H1 (cell line): ENCODE measurements around the gene TBC1D9B. TPM values are rescaled to one million over a fixed set of nuclear protein-coding genes. Genes with fewer than 3 reads are reported as not detected.

Experiments used
- CBX8 ChIP-seq: fragments of 300-800, 300-1000 bp; sonication (generic); IDR thresholded peaks from 2 replicates; pipeline ENCODE4 v1.7.1; 2016; ENCODE audit warnings: low read depth, low read length, borderline replicate concordance
- GABPA ChIP-seq: IDR thresholded peaks from 2 replicates; pipeline ENCODE4 v1.6.1; 2011; ENCODE audit warnings: mild to moderate bottlenecking, low read length, moderate library complexity, borderline replicate concordance; ENCODE audit not compliant: insufficient read depth
- HDAC6 ChIP-seq: IDR thresholded peaks from one replicate; pipeline ENCODE4 v1.7.1; 2012; ENCODE audit warnings: low read depth, mild to moderate bottlenecking, inconsistent platforms, low read length, moderate library complexity
- MAFK ChIP-seq: IDR thresholded peaks from 2 replicates; pipeline ENCODE4 v1.6.1; 2012; ENCODE audit warnings: low read depth, mild to moderate bottlenecking, improper control_type of control experiment, low read length
- RNF2 ChIP-seq: fragments of 200-900, 300-1000 bp; sonication (generic); IDR thresholded peaks from 2 replicates; pipeline ENCODE4 v1.7.1; 2016; ENCODE audit warnings: borderline replicate concordance, low read depth, mild to moderate bottlenecking, antibody characterized with exemption, low read length; ENCODE audit not compliant: poor library complexity, severe bottlenecking; ENCODE audit errors: missing control alignments
- polyA plus RNA-seq, 7 experiments: library from polyadenylated mRNA; depleted of rRNA in 3 of 7; stranded (reverse) in 5 of 7; unstranded in 2 of 7; fragments of >200 nt in 5 of 7; fragments of 200-250 nt in 2 of 7; gene quantifications; 1 replicate in 5 of 7; 2 replicates in 1 of 7; 4 replicates in 1 of 7; pipeline versions ENCODE4 v1.2.1 to v1.2.3, GENCODE V29; 2011 to 2013; ENCODE audit warnings: missing spikeins in 2 of 7, mixed read lengths in 2 of 7
- total RNA-seq: library from RNA; stranded (reverse); fragmentation: NEBNext Ultra II Directional; extraction: Animal tissue kit (Norgen Biotek cat#: 25700); gene quantifications from 2 replicates; pipeline ENCODE4 v1.2.1, GENCODE V29; 2021

The TBC1D9B gene
- total and polyA plus RNA-seq, 2 of the 8 experiments (the other 6 are each of a cell fraction or from before 2014, with no cell fraction given) = 33.6 to 57.1 TPM

GRCh38 chr5:179860301-179860700 is 47.4 kb downstream of the TBC1D9B start (continued):
- TF ChIP-seq MAFK (no peak), HDAC6 (no peak), CBX8 (no peak), GABPA (no peak), RNF2 (no peak)
